Spinal cord (tissue), 10 donors: ENCODE measurements around the gene GALNS. TPM values are rescaled to one million over a fixed set of nuclear protein-coding genes. Genes with fewer than 3 reads are reported as not detected.
A peak's percentile ranks its signal among the peaks of the same experiment; 100 is the strongest.

ENCODE experiments used
- DNase-seq, 6 donors: peaks; one replicate each; pipeline versions ENCODE4 v3.0.0 to v3.0.0-alpha.2; 2013 to 2015; ENCODE audit warnings: low spot score in 6 of 6, low read depth in 4 of 6
- H3K27ac ChIP-seq: one replicate; pipeline ENCODE4 v1.5.1; 2013; ENCODE audit warnings: low read depth, low read length, control low read depth
- H3K27me3 ChIP-seq: one replicate; pipeline ENCODE4 v1.6.1; 2013; ENCODE audit warnings: low read length; ENCODE audit not compliant: control insufficient read depth, insufficient read depth
- H3K36me3 ChIP-seq: one replicate; pipeline ENCODE4 v1.6.1; 2013; ENCODE audit warnings: low read length; ENCODE audit not compliant: control insufficient read depth, insufficient read depth
- H3K4me1 ChIP-seq: one replicate; pipeline ENCODE4 v1.6.1; 2013; ENCODE audit warnings: low read length; ENCODE audit not compliant: control insufficient read depth, insufficient read depth
- H3K4me3 ChIP-seq: one replicate; pipeline ENCODE4 v1.5.1; 2013; ENCODE audit warnings: low read depth, low read length, control low read depth
- H3K9me3 ChIP-seq: one replicate; pipeline ENCODE4 v1.6.1; 2013; ENCODE audit warnings: low read length; ENCODE audit not compliant: control insufficient read depth, insufficient read depth
- WGBS: methylation state at CpG from one replicate; pipeline ENCODE4 v1.1.5; 2013; ENCODE audit warnings: missing lambda C conversion rate; ENCODE audit not compliant: insufficient coverage; 5-methylcytosine and 5-hydroxymethylcytosine counted together
- polyA plus RNA-seq, 2 donors: library from polyadenylated mRNA; unstranded; fragments of 120-200 nt; gene quantifications; one replicate each; pipeline ENCODE4 v1.2.1, GENCODE V29; 2013; ENCODE audit not compliant: insufficient read length in 2 of 2
- total RNA-seq, 2 donors: library from RNA; depleted of rRNA in 1 of 2; stranded (reverse); fragments of 120-200 nt in 1 of 2; fragments of >200 nt in 1 of 2; gene quantifications; one replicate each; pipeline versions ENCODE4 v1.2.3 to v1.2.4, GENCODE V29; 2013 to 2014
- donor health status: healthy.

The GALNS gene
- total and polyA plus RNA-seq, 4 donors: 11.8 to 42.8 (median 24.4) TPM

- no peak overlapping the region for H3K27ac ChIP-seq
- 79% methylated on average over 25 of the region's 27 CpGs for WGBS
These were observed 12.4 kb upstream of the GALNS start for GRCh38 chr16:88868974-88869672.

GRCh38 chr16:88867581-88868246 lies 11.0 kb upstream of the GALNS start:
- no peak overlapping the region for H3K27ac ChIP-seq
- no peak overlapping the region for H3K4me3 ChIP-seq
- no peaks in the 10 kb centered on the region for H3K9me3 ChIP-seq
- WGBS: 80% methylated on average over 18 of the region's 24 CpGs
- peaks cover 28% of the 10 kb centered on the region for H3K36me3 ChIP-seq
- no peak for DNase-seq
- H3K27me3 ChIP-seq: no peaks in the 10 kb centered on the region
- H3K4me1 ChIP-seq: peaks cover 12% of the 10 kb centered on the region

More at GRCh38 chr16:88868974-88869672, 12.4 kb upstream of the GALNS start:
- Histone ChIP-seq H3K4me1 (peaks cover 12% of the 10 kb centered on the region), H3K27me3 (no peaks in the 10 kb centered on the region), H3K4me3 (no peak overlapping the region), H3K36me3 (peaks cover 24% of the 10 kb centered on the region), H3K9me3 (no peaks in the 10 kb centered on the region)
- DNase-seq: peak in 2 of 6 donors; percentile 46 to 64

DNA sequence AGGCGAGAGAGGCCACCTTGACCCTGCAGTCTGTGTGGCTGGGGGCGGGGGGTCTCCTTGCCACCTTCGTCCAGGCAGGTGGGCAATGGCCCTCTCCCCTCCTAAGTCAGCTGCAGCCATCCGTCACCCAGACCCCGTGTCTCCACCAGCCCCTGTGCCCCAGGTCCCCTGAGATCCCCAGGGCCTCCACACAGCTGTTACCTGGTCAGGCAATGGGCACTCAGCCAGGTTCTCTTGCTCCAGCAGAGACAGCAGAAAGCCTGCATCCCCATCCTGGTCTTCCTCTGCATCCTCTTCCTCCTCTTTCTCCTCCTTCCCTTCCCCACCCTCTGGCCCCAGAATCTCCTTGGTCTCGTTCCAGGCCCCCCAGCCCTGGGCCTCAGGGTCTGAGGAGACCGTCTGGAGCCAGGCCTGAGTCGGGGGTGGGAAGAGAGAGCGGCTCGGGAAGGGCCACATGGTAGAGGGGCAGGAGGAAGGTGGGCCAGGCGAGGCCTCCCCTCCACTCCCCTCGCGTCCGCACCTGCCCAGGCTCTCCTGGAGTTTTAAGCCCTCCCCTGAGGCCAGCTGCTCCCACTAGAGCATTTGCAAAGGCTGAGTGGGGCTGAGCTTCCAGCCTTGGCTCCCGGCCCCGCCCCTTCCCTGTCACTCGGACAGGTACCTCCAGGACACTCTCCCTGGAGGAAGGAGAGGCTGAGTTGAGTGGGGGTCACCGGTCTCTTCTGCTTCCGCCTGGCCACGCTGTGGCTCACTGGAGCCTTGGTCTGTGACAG lies 9.6 kb upstream of the GALNS start, which contains the start of gene PABPN1L:
Gene PABPN1L, minus strand, starts transcription at position 510 of the 770 bp plus-strand sequence. Its CDS starts 54 bp downstream, at position 456.
- Histone ChIP-seq H3K27me3 (no peaks in the 10 kb centered on the region), H3K36me3 (peaks cover 36% of the 10 kb centered on the region), H3K4me3 (no peak within 1 kb of the TSS), H3K27ac (no peak within 1 kb of the TSS), H3K4me1 (peaks cover 9% of the 10 kb centered on the region), H3K9me3 (no peaks in the 10 kb centered on the region)
- WGBS: 78% methylated on average over 11 of the region's 20 CpGs
- no peak for DNase-seq

DNA sequence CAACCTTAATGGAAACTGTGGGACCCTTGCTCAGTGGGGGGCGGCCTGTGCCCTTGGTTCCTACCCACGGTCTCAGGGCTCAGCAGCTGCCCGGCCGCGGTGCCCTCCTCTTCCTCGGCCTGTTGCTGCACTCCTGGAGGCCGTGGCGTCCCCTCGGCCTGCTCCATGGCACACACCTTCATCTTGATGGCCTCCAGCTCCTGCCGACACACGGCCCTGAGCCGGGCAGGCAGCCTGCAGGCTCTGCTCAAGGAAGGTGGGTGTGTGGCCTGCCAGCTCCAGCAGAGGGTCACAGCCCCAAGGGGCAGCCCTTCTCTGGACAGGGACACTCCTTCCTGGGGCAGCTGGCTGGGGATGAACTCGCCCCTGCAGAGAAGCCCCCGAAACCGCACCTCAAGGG lies 9.0 kb upstream of the GALNS start:
- Histone ChIP-seq H3K4me1 (peaks cover 5% of the 10 kb centered on the region), H3K27me3 (no peaks in the 10 kb centered on the region), H3K27ac (no peak overlapping the region), H3K36me3 (peaks cover 42% of the 10 kb centered on the region), H3K4me3 (no peak overlapping the region), H3K9me3 (no peaks in the 10 kb centered on the region)
- 88% methylated on average over 15 of the region's 15 CpGs for WGBS
- no peak for DNase-seq

DNA sequence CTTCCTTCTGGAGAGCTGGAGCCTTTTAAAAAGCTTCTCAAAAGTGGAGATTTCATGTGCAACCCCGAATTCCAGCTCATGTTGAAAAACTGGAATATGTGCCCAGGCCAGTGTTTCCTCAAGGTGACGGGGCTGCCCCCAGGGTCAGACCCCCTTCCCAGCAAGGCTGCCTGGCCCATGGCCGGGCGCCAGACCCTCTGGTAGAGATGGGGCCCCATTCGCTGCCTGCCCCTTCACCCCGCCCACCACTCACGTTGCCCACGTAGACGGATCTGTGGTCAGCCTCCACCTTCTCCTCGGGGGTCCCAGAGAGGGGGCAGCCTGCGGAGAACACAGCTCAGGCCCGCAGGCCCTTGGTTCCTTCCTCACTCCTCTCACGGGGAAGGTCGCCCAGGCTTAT lies 8.6 kb upstream of the GALNS start:
- H3K27me3 ChIP-seq: no peaks in the 10 kb centered on the region
- WGBS: 71% methylated on average over 14 of the region's 14 CpGs
- H3K27ac ChIP-seq: no peak overlapping the region
- H3K36me3 ChIP-seq: peaks cover 46% of the 10 kb centered on the region
- DNase-seq: no peak
- H3K9me3 ChIP-seq: no peaks in the 10 kb centered on the region
- H3K4me3 ChIP-seq: no peak overlapping the region
- H3K4me1 ChIP-seq: peaks cover under 1% of the 10 kb centered on the region

- Histone ChIP-seq H3K9me3 (no peaks in the 10 kb centered on the region), H3K36me3 (peaks cover 54% of the 10 kb centered on the region), H3K27me3 (no peaks in the 10 kb centered on the region), H3K4me1 (no peaks in the 10 kb centered on the region), H3K4me3 (no peak overlapping the region), H3K27ac (no peak overlapping the region)
- no peak for DNase-seq
- 82% methylated on average over 12 of the region's 18 CpGs for WGBS
These were observed 7.8 kb upstream of the GALNS start for GRCh38 chr16:88864521-88864920.

- no peak for DNase-seq
- Histone ChIP-seq H3K27me3 (no peaks in the 10 kb centered on the region), H3K9me3 (no peaks in the 10 kb centered on the region), H3K4me1 (no peaks in the 10 kb centered on the region), H3K27ac (no peak overlapping the region), H3K36me3 (peaks cover 58% of the 10 kb centered on the region), H3K4me3 (no peak overlapping the region)
- 86% methylated on average over 13 of the region's 15 CpGs for WGBS
These were observed 7.4 kb upstream of the GALNS start for GRCh38 chr16:88864099-88864498.

DNA sequence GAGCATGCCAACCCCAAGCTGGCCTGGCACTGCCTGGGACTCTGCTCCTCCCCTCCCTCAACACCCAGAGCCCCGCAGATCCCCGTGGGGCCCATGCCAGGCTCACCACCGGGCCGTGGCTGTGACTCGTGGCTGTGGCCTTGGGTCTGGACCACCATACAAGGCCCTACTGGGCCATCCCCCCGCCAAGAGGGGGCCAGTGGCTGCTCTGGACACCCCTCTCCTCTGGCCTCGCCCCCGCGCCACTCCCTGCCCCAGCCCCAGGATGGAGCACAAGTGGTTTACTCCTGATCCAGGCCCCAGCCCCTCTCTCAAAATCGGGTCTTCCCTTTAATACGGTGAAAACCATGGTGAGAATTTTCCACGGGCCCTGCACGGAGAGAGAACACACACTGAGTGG lies 6.7 kb upstream of the GALNS start:
- Histone ChIP-seq H3K9me3 (no peaks in the 10 kb centered on the region), H3K27me3 (no peaks in the 10 kb centered on the region), H3K36me3 (peaks cover 59% of the 10 kb centered on the region), H3K27ac (no peak overlapping the region), H3K4me3 (no peak overlapping the region), H3K4me1 (peaks cover 3% of the 10 kb centered on the region)
- 87% methylated on average over 12 of the region's 13 CpGs for WGBS
- no peak for DNase-seq

DNA sequence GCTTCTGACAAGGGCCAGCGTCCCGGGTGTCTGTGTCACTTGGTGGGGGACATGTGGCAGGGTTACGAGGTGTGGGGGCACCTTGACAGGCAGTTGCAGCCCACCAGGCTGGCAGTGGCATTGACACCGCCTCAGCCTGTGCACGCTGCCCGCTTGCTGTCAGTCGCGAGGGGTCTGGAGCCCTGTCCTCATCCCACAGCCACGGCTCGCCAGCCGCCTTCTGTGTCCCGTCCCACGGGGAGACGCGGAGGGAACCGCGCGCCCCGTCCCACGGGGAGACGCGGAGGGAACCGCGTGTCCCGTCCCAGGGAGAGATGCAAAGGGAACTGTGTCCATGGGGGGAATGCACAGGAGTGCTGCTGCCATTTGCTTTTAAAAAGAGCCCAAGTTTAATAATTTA lies 6.2 kb upstream of the GALNS start:
- no peak for DNase-seq
- 89% methylated on average over 18 of the region's 25 CpGs for WGBS
- Histone ChIP-seq H3K4me1 (peaks cover 7% of the 10 kb centered on the region), H3K36me3 (peaks cover 58% of the 10 kb centered on the region), H3K9me3 (no peaks in the 10 kb centered on the region), H3K4me3 (no peak overlapping the region), H3K27me3 (no peaks in the 10 kb centered on the region), H3K27ac (no peak overlapping the region)
